ENCODE data around the gene CPNE2. TPM values are rescaled to one million over a fixed set of nuclear protein-coding genes. Genes with fewer than 3 reads are reported as not detected.

CPNE2 gene
- total and polyA plus RNA-seq, 10 of the 15 experiments (the other 5 are each of a cell fraction or from before 2014, with no cell fraction given) = 3.1 to 22.1 (median 9.9) TPM

- peak; percentile 78 for ATAC-seq
- no peaks in the 10 kb centered on the region for H4K20me1 ChIP-seq (ENCODE audit: control insufficient read depth, insufficient read depth)
- no peak overlapping the region for H3K4me3 ChIP-seq
- H3K36me3 ChIP-seq (ENCODE audit: control insufficient read depth in 2 of 2, insufficient read depth in 2 of 2, low read length in 1 of 2) = peaks cover 0 to 4% of the 10 kb centered on the region in 2 experiments; a peak in 1 of 4 replicates
- in situ Hi-C loops (cut with MboI) = no loop called here
- H3K79me2 ChIP-seq (ENCODE audit: control insufficient read depth, insufficient read depth, low read length) = no peaks in the 10 kb centered on the region
- no peak overlapping the region for H3K27ac ChIP-seq (ENCODE audit: control insufficient read depth, insufficient read depth)
- POLR2A ChIA-PET = interaction anchor here (0.8 to 1.3 kb wide), 5 partner anchors 9 to 53 kb away, joined by 3 to 9 read pairs (median 3); no protein-coding TSS in a partner anchor
- no TSS peak for BruUV-seq (replicated peaks)
- CTCF ChIA-PET = interaction anchor here (0.7 to 3.8 kb wide), 8 partner anchors 13 to 139 kb away, joined by 3 to 29 read pairs (median 4); partner anchors contain the start of gene CPNE2
- no peak for DNase-seq (ENCODE audit: low read depth, low spot score)
- intact Hi-C loops (cut with micrococcal nuclease; ENCODE audit: unreplicated experiment) = no loop called here
- H3K4me2 ChIP-seq (ENCODE audit: control insufficient read depth, insufficient read depth) = no peak overlapping the region
- SMC1A ChIA-PET (ENCODE audit: uncharacterized antibody, unreplicated experiment) = interaction anchor here (0.6 to 3.4 kb wide), 3 partner anchors 61 to 113 kb away, joined by 3 to 12 read pairs (median 5); no protein-coding TSS in a partner anchor
- no peaks in the 10 kb centered on the region for H3K9me3 ChIP-seq (replicated peaks; ENCODE audit: control insufficient read depth, insufficient read depth, low read length)
- H3K9ac ChIP-seq (ENCODE audit: control insufficient read depth, insufficient read depth, low read length) = no peak overlapping the region
- no peak overlapping the region for H2AFZ ChIP-seq (ENCODE audit: control insufficient read depth, low read depth, low read length)
- WGBS (ENCODE audit: insufficient coverage, insufficient replicate concordance, low lambda C conversion rate, missing lambda C conversion rate) = 18% methylated on average over 4 of the region's 4 CpGs
- peaks cover 17% of the 10 kb centered on the region for H3K4me1 ChIP-seq (ENCODE audit: control insufficient read depth, insufficient read depth, low read length)
- TF ChIP-seq EZH2 (IDR thresholded peaks at IDR 0.05; ENCODE audit: borderline replicate concordance, control insufficient read depth, low read depth, low read length) (no peak), NRF1 (conservative IDR thresholded peaks at IDR 0.05; ENCODE audit: low read depth, low read length) (no peak), IKZF1 (conservative IDR thresholded peaks at IDR 0.05) (0 out of 2 replicates have a peak, but pooled peaks have one; percentile 12), CTCF (IDR thresholded peaks at IDR 0.05 in 2 of 3, conservative IDR thresholded peaks at IDR 0.05 in 1 of 3; ENCODE audit: control insufficient read depth in 2 of 3, extremely low read depth in 1 of 3, insufficient read depth in 1 of 3, low read depth in 3 of 3, low read length in 3 of 3) (no peak), YY1 (IDR thresholded peaks at IDR 0.05; ENCODE audit: low read depth, low read length) (peak; percentile 30; the same call in 1 of the 2 replicates), ZZZ3 (IDR thresholded peaks at IDR 0.05; ENCODE audit: control insufficient read depth, insufficient read length, low read depth) (no peak), DPF2 (IDR thresholded peaks at IDR 0.05) (no peak), NR2F1 (conservative IDR thresholded peaks at IDR 0.05) (peak; percentile 29), SPI1 (IDR thresholded peaks at IDR 0.05; ENCODE audit: borderline replicate concordance, insufficient read depth, low read depth, low read length) (peak; percentile 55; the same call in 1 of the 2 replicates), POLR2A (IDR thresholded peaks at IDR 0.05; ENCODE audit: low read depth, low read length) (0 out of 2 replicates have a peak, but pooled peaks have one; percentile 6), EGR1 (IDR thresholded peaks at IDR 0.05; ENCODE audit: borderline replicate concordance in 1 of 2, low read depth in 2 of 2, low read length in 2 of 2) (no peak)
- TF ChIP-seq, protein P1, sequence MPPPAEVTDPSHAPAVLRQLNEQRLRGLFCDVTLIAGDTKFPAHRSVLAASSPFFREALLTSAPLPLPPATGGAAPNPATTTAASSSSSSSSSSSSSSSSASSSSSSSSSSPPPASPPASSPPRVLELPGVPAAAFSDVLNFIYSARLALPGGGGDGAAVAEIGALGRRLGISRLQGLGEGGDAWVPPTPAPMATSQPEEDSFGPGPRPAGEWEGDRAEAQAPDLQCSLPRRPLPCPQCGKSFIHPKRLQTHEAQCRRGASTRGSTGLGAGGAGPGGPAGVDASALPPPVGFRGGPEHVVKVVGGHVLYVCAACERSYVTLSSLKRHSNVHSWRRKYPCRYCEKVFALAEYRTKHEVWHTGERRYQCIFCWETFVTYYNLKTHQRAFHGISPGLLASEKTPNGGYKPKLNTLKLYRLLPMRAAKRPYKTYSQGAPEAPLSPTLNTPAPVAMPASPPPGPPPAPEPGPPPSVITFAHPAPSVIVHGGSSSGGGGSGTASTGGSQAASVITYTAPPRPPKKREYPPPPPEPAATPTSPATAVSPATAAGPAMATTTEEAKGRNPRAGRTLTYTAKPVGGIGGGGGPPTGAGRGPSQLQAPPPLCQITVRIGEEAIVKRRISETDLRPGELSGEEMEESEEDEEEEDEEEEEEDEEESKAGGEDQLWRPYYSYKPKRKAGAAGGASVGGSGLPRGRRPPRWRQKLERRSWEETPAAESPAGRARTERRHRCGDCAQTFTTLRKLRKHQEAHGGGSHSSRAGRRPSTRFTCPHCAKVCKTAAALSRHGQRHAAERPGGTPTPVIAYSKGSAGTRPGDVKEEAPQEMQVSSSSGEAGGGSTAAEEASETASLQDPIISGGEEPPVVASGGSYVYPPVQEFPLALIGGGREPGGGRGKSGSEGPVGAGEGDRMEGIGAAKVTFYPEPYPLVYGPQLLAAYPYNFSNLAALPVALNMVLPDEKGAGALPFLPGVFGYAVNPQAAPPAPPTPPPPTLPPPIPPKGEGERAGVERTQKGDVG (CRISPR knock-in tag; IDR thresholded peaks at IDR 0.05) = no peak
- TF ChIP-seq, protein P2, sequence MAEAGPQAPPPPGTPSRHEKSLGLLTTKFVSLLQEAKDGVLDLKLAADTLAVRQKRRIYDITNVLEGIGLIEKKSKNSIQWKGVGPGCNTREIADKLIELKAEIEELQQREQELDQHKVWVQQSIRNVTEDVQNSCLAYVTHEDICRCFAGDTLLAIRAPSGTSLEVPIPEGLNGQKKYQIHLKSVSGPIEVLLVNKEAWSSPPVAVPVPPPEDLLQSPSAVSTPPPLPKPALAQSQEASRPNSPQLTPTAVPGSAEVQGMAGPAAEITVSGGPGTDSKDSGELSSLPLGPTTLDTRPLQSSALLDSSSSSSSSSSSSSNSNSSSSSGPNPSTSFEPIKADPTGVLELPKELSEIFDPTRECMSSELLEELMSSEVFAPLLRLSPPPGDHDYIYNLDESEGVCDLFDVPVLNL (IDR thresholded peaks at IDR 0.05; ENCODE audit: low read depth, low read length) = no peak
- no peaks in the 10 kb centered on the region for H3K27me3 ChIP-seq (replicated peaks in 1 of 2; ENCODE audit: control insufficient read depth in 2 of 2, insufficient read depth in 2 of 2, low read length in 1 of 2)
- FAIRE-seq = peak; percentile 64
- RAD21 ChIA-PET (ENCODE audit: unreplicated experiment) = interaction anchor here (1.4 kb wide), 1 partner anchor 102 kb away, joined by 7 read pairs; no protein-coding TSS in a partner anchor
Observed at GRCh38 chr16:57066625-57067024, 25.8 kb upstream of the CPNE2 start.
